ENCODE data around the gene JMJD8. TPM values are rescaled to one million over a fixed set of nuclear protein-coding genes. Genes with fewer than 3 reads are reported as not detected.

JMJD8 gene
- total and polyA plus RNA-seq, 10 donors, result 24.9 to 58.7 (median 35.9) TPM

GRCh38 chr16:660132-660458 lies 24.0 kb downstream of the JMJD8 start:
- peak overlapping the region in 4 of 8 donors; percentile 26 to 61 (median 34) for H3K4me3 ChIP-seq
- TF ChIP-seq POLR2AphosphoS5 (IDR thresholded peaks at IDR 0.05), result no peak
- TF ChIP-seq, protein P1, sequence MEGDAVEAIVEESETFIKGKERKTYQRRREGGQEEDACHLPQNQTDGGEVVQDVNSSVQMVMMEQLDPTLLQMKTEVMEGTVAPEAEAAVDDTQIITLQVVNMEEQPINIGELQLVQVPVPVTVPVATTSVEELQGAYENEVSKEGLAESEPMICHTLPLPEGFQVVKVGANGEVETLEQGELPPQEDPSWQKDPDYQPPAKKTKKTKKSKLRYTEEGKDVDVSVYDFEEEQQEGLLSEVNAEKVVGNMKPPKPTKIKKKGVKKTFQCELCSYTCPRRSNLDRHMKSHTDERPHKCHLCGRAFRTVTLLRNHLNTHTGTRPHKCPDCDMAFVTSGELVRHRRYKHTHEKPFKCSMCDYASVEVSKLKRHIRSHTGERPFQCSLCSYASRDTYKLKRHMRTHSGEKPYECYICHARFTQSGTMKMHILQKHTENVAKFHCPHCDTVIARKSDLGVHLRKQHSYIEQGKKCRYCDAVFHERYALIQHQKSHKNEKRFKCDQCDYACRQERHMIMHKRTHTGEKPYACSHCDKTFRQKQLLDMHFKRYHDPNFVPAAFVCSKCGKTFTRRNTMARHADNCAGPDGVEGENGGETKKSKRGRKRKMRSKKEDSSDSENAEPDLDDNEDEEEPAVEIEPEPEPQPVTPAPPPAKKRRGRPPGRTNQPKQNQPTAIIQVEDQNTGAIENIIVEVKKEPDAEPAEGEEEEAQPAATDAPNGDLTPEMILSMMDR (IDR thresholded peaks at IDR 0.05 in 8 of 11, conservative IDR thresholded peaks at IDR 0.05 in 3 of 11), result no peak
- no peak for TF ChIP-seq POLR2A (IDR thresholded peaks at IDR 0.05)
- H3K36me3 ChIP-seq, result peaks cover 0 to 36% (median 0%) of the 10 kb centered on the region in 6 donors
- H3K27ac ChIP-seq, result peak overlapping the region in 6 of 8 donors; percentile 73 to 84 (median 78)
- peaks cover 9 to 22% (median 16%) of the 10 kb centered on the region in 6 donors for H3K4me1 ChIP-seq
- H3K9me3 ChIP-seq, result no peaks in the 10 kb centered on the region
- WGBS, 5 donors, result 52 to 77% (median 58%) methylated on average over 5 to 6 of the region's 6 CpGs
- H3K27me3 ChIP-seq (replicated peaks in 1 of 7), result no peaks in the 10 kb centered on the region
- intact Hi-C loops (cut with DNase I; ENCODE audit: low total_unique reads), result no loop called here
- no peak for DNase-seq

GRCh38 chr16:659618-660017 lies 24.5 kb downstream of the JMJD8 start:
- no peak overlapping the region for H3K4me3 ChIP-seq
- H3K36me3 ChIP-seq, result peaks cover 0 to 39% (median 0%) of the 10 kb centered on the region in 6 donors
- WGBS, 5 donors, result 87 to 93% (median 91%) methylated on average over 16 to 20 of the region's 20 CpGs
- DNase-seq, result no peak
- H3K9me3 ChIP-seq, result no peaks in the 10 kb centered on the region
- H3K27ac ChIP-seq, result peak overlapping the region in 2 of 8 donors; percentile 78 to 84
- intact Hi-C loops (cut with DNase I; ENCODE audit: low total_unique reads), result no loop called here
- H3K27me3 ChIP-seq (replicated peaks in 1 of 7), result no peaks in the 10 kb centered on the region
- TF ChIP-seq, protein P1 (IDR thresholded peaks at IDR 0.05 in 8 of 11, conservative IDR thresholded peaks at IDR 0.05 in 3 of 11), result no peak
- no peak for TF ChIP-seq POLR2A (IDR thresholded peaks at IDR 0.05)
- H3K4me1 ChIP-seq, result peaks cover 9 to 22% (median 16%) of the 10 kb centered on the region in 6 donors

GRCh38 chr16:658679-659571 lies 25.2 kb downstream of the JMJD8 start:
- peaks cover 9 to 22% (median 16%) of the 10 kb centered on the region in 6 donors for H3K4me1 ChIP-seq
- 88 to 95% (median 92%) methylated on average over 21 to 35 of the region's 35 CpGs for WGBS, 5 donors
- H3K27me3 ChIP-seq (replicated peaks in 1 of 7), result no peaks in the 10 kb centered on the region
- H3K27ac ChIP-seq, result no peak overlapping the region
- peaks cover 0 to 40% (median 0%) of the 10 kb centered on the region in 6 donors for H3K36me3 ChIP-seq
- no peak overlapping the region for H3K4me3 ChIP-seq
- TF ChIP-seq POLR2AphosphoS5 (IDR thresholded peaks at IDR 0.05), result no peak
- no peak for TF ChIP-seq POLR2A (IDR thresholded peaks at IDR 0.05)
- TF ChIP-seq, protein P1 (IDR thresholded peaks at IDR 0.05 in 8 of 11, conservative IDR thresholded peaks at IDR 0.05 in 3 of 11), result no peak
- intact Hi-C loops (cut with DNase I; ENCODE audit: low total_unique reads), result no loop called here
- no peak for DNase-seq
- H3K9me3 ChIP-seq, result no peaks in the 10 kb centered on the region

GRCh38 chr16:657487-657886 lies 26.6 kb downstream of the JMJD8 start:
- Histone ChIP-seq H3K4me3 (no peak overlapping the region), H3K27ac (no peak overlapping the region), H3K4me1 (peaks cover 9 to 22% (median 16%) of the 10 kb centered on the region in 6 donors), H3K9me3 (no peaks in the 10 kb centered on the region), H3K36me3 (peaks cover 0 to 50% (median 0%) of the 10 kb centered on the region in 6 donors), H3K27me3 (replicated peaks in 1 of 7) (no peaks in the 10 kb centered on the region)
- DNase-seq, result no peak
- no peak for TF ChIP-seq POLR2AphosphoS5 (IDR thresholded peaks at IDR 0.05)
- TF ChIP-seq POLR2A (IDR thresholded peaks at IDR 0.05), result no peak
- TF ChIP-seq, protein P1 (IDR thresholded peaks at IDR 0.05 in 8 of 11, conservative IDR thresholded peaks at IDR 0.05 in 3 of 11), result no peak
- intact Hi-C loops (cut with DNase I; ENCODE audit: low total_unique reads), result no loop called here
- WGBS, 5 donors, result 93 to 98% (median 95%) methylated on average over 4 to 22 of the region's 22 CpGs

Data from spleen (tissue), 11 donors.